LNCaP clone FGC (cell line): Measurements from ENCODE around the gene SLC44A4.

Source experiments
- DNase-seq: peaks from one replicate; pipeline ENCODE4 v3.0.0-alpha.2; 2011; ENCODE audit warnings: low read depth
- H3K4me3 ChIP-seq: 2 replicates; pipeline ENCODE4 v1.5.1; 2011; ENCODE audit warnings: mild to moderate bottlenecking, low read depth, low read length, control low read depth
- TF ChIP-seq, protein P1 (sequence below): IDR thresholded peaks from 2 replicates; pipeline ENCODE4 v1.5.1; 2012; ENCODE audit warnings: mild to moderate bottlenecking; ENCODE audit not compliant: control insufficient read depth, insufficient read depth; ENCODE audit errors: extremely low read depth

Gene SLC44A4

GRCh38 chr6:31837369-31838113, 41.3 kb downstream of the SLC44A4 start:
- no peak for DNase-seq
- peak overlapping the region; percentile 80 for H3K4me3 ChIP-seq
- TF ChIP-seq, protein P1, sequence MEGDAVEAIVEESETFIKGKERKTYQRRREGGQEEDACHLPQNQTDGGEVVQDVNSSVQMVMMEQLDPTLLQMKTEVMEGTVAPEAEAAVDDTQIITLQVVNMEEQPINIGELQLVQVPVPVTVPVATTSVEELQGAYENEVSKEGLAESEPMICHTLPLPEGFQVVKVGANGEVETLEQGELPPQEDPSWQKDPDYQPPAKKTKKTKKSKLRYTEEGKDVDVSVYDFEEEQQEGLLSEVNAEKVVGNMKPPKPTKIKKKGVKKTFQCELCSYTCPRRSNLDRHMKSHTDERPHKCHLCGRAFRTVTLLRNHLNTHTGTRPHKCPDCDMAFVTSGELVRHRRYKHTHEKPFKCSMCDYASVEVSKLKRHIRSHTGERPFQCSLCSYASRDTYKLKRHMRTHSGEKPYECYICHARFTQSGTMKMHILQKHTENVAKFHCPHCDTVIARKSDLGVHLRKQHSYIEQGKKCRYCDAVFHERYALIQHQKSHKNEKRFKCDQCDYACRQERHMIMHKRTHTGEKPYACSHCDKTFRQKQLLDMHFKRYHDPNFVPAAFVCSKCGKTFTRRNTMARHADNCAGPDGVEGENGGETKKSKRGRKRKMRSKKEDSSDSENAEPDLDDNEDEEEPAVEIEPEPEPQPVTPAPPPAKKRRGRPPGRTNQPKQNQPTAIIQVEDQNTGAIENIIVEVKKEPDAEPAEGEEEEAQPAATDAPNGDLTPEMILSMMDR: no peak

GRCh38 chr6:31836474-31837368, 42.1 kb downstream of the SLC44A4 start:
- DNase-seq: no peak
- peak overlapping the region; percentile 80 for H3K4me3 ChIP-seq
- TF ChIP-seq, protein P1: peak; percentile 19; the same call in 1 of the 2 replicates

DNA sequence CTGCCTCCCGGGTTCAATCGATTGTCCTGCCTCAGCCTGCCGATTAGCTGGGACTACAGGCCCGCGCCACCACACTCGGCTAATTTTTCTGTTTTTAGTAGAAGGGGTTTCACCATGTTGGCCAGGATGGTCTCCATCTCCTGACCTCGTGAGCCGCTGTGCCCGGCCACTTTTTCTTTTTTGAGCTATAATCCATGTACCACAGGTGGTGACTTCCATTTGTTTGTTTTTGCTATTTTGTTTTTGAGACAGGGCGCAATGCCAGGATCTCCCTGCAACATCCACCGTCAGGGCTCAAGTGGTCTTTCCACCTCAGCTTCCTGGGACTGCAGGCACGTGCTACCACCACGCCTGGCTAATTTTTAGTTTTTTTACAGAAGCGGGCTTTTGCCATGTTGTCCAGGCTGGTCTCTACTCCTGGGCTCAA, 42.7 kb downstream of the SLC44A4 start:
- DNase-seq: no peak
- TF ChIP-seq, protein P1: no peak
- H3K4me3 ChIP-seq: peak overlapping the region; percentile 80

- H3K4me3 ChIP-seq: peak overlapping the region; percentile 80
Measured at GRCh38 chr6:31834367-31835250, 44.2 kb downstream of the SLC44A4 start.

GRCh38 chr6:31831350-31832215, 47.2 kb downstream of the SLC44A4 start:
- H3K4me3 ChIP-seq: peak overlapping the region; percentile 83
- TF ChIP-seq, protein P1: no peak
- no peak for DNase-seq

More at GRCh38 chr6:31834367-31835250, 44.2 kb downstream of the SLC44A4 start:
- DNase-seq: peak; percentile 63
- TF ChIP-seq, protein P1: no peak

- peak overlapping the region; percentile 83 for H3K4me3 ChIP-seq
- no peak for DNase-seq
- TF ChIP-seq, protein P1: no peak
Measured at GRCh38 chr6:31830886-31831335, 47.9 kb downstream of the SLC44A4 start.
